WI38 (cell line): ENCODE measurements around the gene CPNE5.

Experiments
- H3K4me3 ChIP-seq: 2 replicates; pipeline ENCODE4 v1.5.1; 2011; ENCODE audit warnings: low read depth, mild to moderate bottlenecking, control low read depth, low read length
- CTCF ChIP-seq: IDR thresholded peaks from 2 replicates; pipeline ENCODE4 v1.5.1; 2012; ENCODE audit warnings: low read depth, mild to moderate bottlenecking, control low read depth, low read length

The CPNE5 gene

GRCh38 chr6:36805096-36805797 lies 34.0 kb downstream of the CPNE5 start:
- H3K4me3 ChIP-seq, result no peak overlapping the region
- no peak for TF ChIP-seq CTCF

DNA sequence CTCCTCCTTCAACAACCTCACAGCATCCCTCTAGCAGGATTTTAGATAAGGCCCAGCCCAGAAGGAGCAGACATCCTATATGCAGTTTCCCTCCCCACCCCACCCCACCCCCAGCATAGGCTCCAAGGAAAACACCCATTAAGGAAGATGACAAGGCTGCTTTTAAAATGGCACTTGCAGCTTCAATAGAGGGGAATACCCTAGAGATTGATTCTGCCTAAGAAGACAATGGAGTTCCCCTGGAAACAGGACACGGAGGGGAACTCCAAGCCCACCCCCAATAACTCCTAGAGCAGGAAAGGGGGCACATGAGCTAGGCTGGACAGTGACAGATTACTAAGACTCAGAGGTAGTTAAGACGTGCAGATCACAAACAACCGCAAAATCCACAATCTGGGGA lies 34.7 kb downstream of the CPNE5 start:
- no peak overlapping the region for H3K4me3 ChIP-seq
- no peak for TF ChIP-seq CTCF

DNA sequence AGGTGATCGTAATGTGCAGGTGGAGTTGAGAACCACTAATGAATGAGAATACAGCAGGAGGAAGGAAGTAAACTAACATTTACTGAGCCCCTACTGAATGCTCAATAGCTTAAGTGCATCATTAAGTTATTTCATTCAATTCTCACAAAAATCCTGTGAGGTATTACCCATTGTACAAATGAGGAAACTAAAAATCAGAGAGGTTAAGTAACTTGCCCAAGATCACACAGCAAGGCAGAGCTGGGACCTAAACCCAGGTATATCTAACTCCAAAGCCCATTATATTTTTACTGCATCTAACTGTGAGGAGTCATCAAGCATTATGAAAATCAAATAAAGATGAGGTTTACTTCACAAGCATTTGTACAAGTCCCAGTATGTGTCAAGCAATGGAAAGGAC lies 35.3 kb downstream of the CPNE5 start:
- no peak for TF ChIP-seq CTCF
- H3K4me3 ChIP-seq, result no peak overlapping the region

GRCh38 chr6:36803482-36803881 lies 35.8 kb downstream of the CPNE5 start:
- TF ChIP-seq CTCF, result no peak
- H3K4me3 ChIP-seq, result no peak overlapping the region

GRCh38 chr6:36800223-36801076 lies 38.8 kb downstream of the CPNE5 start:
- no peak overlapping the region for H3K4me3 ChIP-seq
- TF ChIP-seq CTCF, result no peak

DNA sequence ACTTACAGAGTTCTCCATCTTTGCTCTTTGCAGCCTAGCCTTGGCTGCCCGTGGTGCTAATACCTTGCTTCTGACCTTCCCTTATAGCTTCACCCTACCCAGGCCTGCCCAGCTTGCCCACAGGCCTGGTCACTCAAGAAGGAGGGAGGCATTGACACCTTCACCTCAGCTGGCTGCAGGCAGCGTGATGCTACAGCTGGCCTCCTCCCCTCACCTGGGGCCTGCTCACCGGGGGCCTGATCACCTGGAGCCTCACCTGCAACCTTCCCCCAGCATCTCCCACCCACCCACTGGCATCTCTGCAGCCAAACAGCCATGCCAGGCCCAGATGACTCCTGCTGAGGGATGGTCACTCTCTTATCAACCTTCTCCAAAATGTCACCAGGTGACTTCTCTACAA lies 40.4 kb downstream of the CPNE5 start:
- no peak for TF ChIP-seq CTCF

GRCh38 chr6:36797653-36798052 lies 41.6 kb downstream of the CPNE5 start:
- H3K4me3 ChIP-seq, result no peak overlapping the region
- TF ChIP-seq CTCF, result no peak

More for the DNA sequence above, 40.4 kb downstream of the CPNE5 start:
- H3K4me3 ChIP-seq, result no peak overlapping the region
